ENCODE data around the gene B4GALT2.

Gene B4GALT2

GRCh38 chr1:43994794-43995790 is 16.1 kb downstream of the B4GALT2 start:
- Histone ChIP-seq H3K4me1 (ENCODE audit: control insufficient read depth, insufficient read depth, low read length) (peaks cover 22% of the 10 kb centered on the region), H3K27me3 (ENCODE audit: control insufficient read depth, insufficient read depth, low read length, poor library complexity, severe bottlenecking) (peaks cover 5% of the 10 kb centered on the region), H3K27ac (ENCODE audit: insufficient read depth, low read depth, low read length, poor library complexity, severe bottlenecking) (peak overlapping the region; percentile 13), H3K36me3 (ENCODE audit: control insufficient read depth, insufficient read depth, low read length) (peaks cover 6% of the 10 kb centered on the region), H3K4me3 (ENCODE audit: insufficient read depth, low read depth, low read length) (no peak overlapping the region), H3K9me3 (ENCODE audit: control insufficient read depth, low read length) (no peaks in the 10 kb centered on the region)
- 82 to 84% methylated on average over 15 of the region's 15 CpGs for WGBS, 2 experiments

DNA sequence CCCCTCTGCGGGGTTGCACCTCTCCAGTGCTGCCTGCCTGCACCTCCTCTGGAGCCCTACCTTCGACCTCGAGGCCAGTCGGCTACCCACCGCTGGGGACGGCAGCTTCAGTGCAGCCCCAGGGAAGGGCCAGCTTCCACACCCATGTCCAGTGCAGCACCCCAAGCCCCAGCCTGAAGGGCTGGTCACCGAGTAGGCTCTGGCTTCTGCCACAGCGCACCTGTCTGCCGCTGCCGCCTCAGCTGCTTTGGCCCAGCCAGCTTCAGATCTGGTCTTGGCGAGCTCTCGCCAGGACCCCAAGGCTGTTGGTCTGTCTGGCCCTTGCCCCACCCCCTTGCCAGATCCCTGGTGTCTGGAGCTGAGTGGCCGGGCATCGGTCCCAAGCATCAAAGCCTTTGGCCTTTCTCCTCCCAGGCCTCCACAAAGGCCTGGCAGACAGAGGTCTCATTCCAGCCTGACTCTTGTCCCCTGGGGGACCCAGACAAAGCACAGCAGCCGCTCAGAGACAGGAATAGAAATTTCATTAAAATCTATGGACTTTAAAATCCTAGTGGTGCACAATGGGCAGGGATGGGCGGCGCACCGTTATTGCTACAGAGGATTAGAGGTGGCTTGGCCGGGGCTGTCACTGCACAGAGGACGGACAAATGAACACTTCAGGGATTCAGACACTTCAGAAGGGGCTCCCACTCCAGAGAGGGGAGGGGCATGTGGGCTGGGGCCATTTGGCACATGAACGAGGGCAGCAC is 17.1 kb downstream of the B4GALT2 start:
- peaks cover 5% of the 10 kb centered on the region for H3K27me3 ChIP-seq (ENCODE audit: control insufficient read depth, insufficient read depth, low read length, poor library complexity, severe bottlenecking)
- peaks cover 11% of the 10 kb centered on the region for H3K36me3 ChIP-seq (ENCODE audit: control insufficient read depth, insufficient read depth, low read length)
- peaks cover 18% of the 10 kb centered on the region for H3K4me1 ChIP-seq (ENCODE audit: control insufficient read depth, insufficient read depth, low read length)
- no peaks in the 10 kb centered on the region for H3K9me3 ChIP-seq (ENCODE audit: control insufficient read depth, low read length)
- no peak overlapping the region for H3K4me3 ChIP-seq (ENCODE audit: insufficient read depth, low read depth, low read length)
- WGBS, 2 experiments, result 84 to 88% methylated on average over 21 of the region's 21 CpGs
- H3K27ac ChIP-seq (ENCODE audit: insufficient read depth, low read depth, low read length, poor library complexity, severe bottlenecking), result peak overlapping the region; percentile 67

DNA sequence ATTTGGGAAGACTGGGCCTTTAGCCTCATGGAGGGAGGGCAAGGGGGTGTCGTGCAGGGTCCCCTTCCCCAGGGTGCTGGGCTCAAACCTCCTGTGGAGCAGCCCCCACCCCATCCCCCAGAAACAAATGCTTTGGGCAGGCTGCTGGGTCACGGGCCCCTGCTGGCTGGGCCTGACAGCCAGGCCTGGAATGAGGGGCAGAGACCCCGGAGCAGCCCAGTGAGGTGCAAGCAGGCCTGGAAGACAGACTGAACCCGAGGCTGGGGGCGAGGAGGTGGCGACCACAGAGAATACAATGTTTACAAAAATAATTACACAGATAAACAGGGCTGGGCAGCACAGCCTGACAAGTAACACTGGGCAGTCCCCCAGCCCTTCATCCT is 17.7 kb downstream of the B4GALT2 start:
- Histone ChIP-seq H3K36me3 (ENCODE audit: control insufficient read depth, insufficient read depth, low read length) (peaks cover 11% of the 10 kb centered on the region), H3K9me3 (ENCODE audit: control insufficient read depth, low read length) (no peaks in the 10 kb centered on the region), H3K4me1 (ENCODE audit: control insufficient read depth, insufficient read depth, low read length) (peaks cover 17% of the 10 kb centered on the region), H3K27ac (ENCODE audit: insufficient read depth, low read depth, low read length, poor library complexity, severe bottlenecking) (peak overlapping the region; percentile 67), H3K27me3 (ENCODE audit: control insufficient read depth, insufficient read depth, low read length, poor library complexity, severe bottlenecking) (peaks cover 5% of the 10 kb centered on the region), H3K4me3 (ENCODE audit: insufficient read depth, low read depth, low read length) (no peak overlapping the region)
- 87 to 89% methylated on average over 6 of the region's 6 CpGs for WGBS, 2 experiments

GRCh38 chr1:43997295-43997999 is 18.4 kb downstream of the B4GALT2 start:
- peaks cover 2% of the 10 kb centered on the region for H3K27me3 ChIP-seq (ENCODE audit: control insufficient read depth, insufficient read depth, low read length, poor library complexity, severe bottlenecking)
- H3K4me1 ChIP-seq (ENCODE audit: control insufficient read depth, insufficient read depth, low read length), result peaks cover 17% of the 10 kb centered on the region
- H3K36me3 ChIP-seq (ENCODE audit: control insufficient read depth, insufficient read depth, low read length), result peaks cover 11% of the 10 kb centered on the region
- H3K9me3 ChIP-seq (ENCODE audit: control insufficient read depth, low read length), result no peaks in the 10 kb centered on the region
- H3K4me3 ChIP-seq (ENCODE audit: insufficient read depth, low read depth, low read length), result no peak overlapping the region
- 92 to 93% methylated on average over 22 of the region's 22 CpGs for WGBS, 2 experiments
- no peak overlapping the region for H3K27ac ChIP-seq (ENCODE audit: insufficient read depth, low read depth, low read length, poor library complexity, severe bottlenecking)

- Histone ChIP-seq H3K9me3 (ENCODE audit: control insufficient read depth, low read length) (no peaks in the 10 kb centered on the region), H3K36me3 (ENCODE audit: control insufficient read depth, insufficient read depth, low read length) (peaks cover 11% of the 10 kb centered on the region), H3K27me3 (ENCODE audit: control insufficient read depth, insufficient read depth, low read length, poor library complexity, severe bottlenecking) (no peaks in the 10 kb centered on the region), H3K4me3 (ENCODE audit: insufficient read depth, low read depth, low read length) (no peak overlapping the region), H3K27ac (ENCODE audit: insufficient read depth, low read depth, low read length, poor library complexity, severe bottlenecking) (no peak overlapping the region), H3K4me1 (ENCODE audit: control insufficient read depth, insufficient read depth, low read length) (peaks cover 17% of the 10 kb centered on the region)
- 93 to 95% methylated on average over 11 of the region's 11 CpGs for WGBS, 2 experiments
These were observed 19.0 kb downstream of the B4GALT2 start for GRCh38 chr1:43998000-43998378.

DNA sequence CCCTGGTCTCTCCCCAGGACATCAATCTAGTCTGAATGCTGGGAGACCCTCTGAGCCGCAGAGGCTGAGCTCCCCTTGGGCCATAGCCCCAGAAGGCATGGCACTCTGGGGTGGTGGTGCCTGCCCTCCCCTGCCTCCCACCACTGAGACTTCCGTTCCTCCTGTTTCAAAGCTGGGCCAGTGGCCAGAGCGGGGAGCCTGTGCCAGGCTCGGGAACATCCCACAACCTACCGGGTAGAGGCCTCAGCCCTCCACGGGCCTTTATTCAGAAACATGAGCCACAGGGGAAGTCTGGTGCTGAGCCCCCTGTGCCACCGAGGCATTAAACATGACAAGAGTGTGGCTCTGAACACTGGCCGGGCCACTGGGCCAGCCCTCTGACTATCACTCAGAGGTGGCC is 20.4 kb downstream of the B4GALT2 start:
- WGBS, 2 experiments, result 94 to 95% methylated on average over 8 of the region's 8 CpGs
- H3K9me3 ChIP-seq (ENCODE audit: control insufficient read depth, low read length), result no peaks in the 10 kb centered on the region
- H3K36me3 ChIP-seq (ENCODE audit: control insufficient read depth, insufficient read depth, low read length), result peaks cover 11% of the 10 kb centered on the region
- no peak overlapping the region for H3K27ac ChIP-seq (ENCODE audit: insufficient read depth, low read depth, low read length, poor library complexity, severe bottlenecking)
- H3K27me3 ChIP-seq (ENCODE audit: control insufficient read depth, insufficient read depth, low read length, poor library complexity, severe bottlenecking), result no peaks in the 10 kb centered on the region
- H3K4me3 ChIP-seq (ENCODE audit: insufficient read depth, low read depth, low read length), result no peak overlapping the region
- peaks cover 17% of the 10 kb centered on the region for H3K4me1 ChIP-seq (ENCODE audit: control insufficient read depth, insufficient read depth, low read length)

GRCh38 chr1:44000122-44000665 is 21.2 kb downstream of the B4GALT2 start:
- peaks cover 17% of the 10 kb centered on the region for H3K4me1 ChIP-seq (ENCODE audit: control insufficient read depth, insufficient read depth, low read length)

DNA sequence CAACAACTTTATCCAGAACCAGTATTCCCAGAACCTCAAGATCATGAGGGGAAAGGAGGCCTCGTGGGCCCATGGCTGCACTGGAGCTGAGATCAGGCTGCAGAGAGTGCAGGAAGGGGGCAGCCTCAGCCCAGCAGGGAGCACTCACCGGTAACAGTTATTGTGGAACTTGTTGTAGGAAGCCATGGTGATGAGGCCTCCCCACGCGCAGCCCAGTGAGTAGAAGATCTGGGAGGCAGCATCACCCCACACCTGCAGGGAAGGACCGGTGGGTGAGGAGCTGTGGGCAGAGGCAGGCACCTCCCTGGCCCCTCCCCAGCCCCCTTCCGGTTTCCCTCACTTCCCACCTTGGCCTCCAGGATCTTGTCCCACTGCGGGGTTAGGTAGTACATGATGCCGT is 23.2 kb downstream of the B4GALT2 start:
- no peak overlapping the region for H3K4me3 ChIP-seq (ENCODE audit: insufficient read depth, low read depth, low read length)
- 93 to 94% methylated on average over 8 of the region's 8 CpGs for WGBS, 2 experiments
- H3K27me3 ChIP-seq (ENCODE audit: control insufficient read depth, insufficient read depth, low read length, poor library complexity, severe bottlenecking), result no peaks in the 10 kb centered on the region
- no peak overlapping the region for H3K27ac ChIP-seq (ENCODE audit: insufficient read depth, low read depth, low read length, poor library complexity, severe bottlenecking)
- no peaks in the 10 kb centered on the region for H3K9me3 ChIP-seq (ENCODE audit: control insufficient read depth, low read length)
- H3K36me3 ChIP-seq (ENCODE audit: control insufficient read depth, insufficient read depth, low read length), result peaks cover 11% of the 10 kb centered on the region
- H3K4me1 ChIP-seq (ENCODE audit: control insufficient read depth, insufficient read depth, low read length), result peaks cover 4% of the 10 kb centered on the region

More at GRCh38 chr1:44000122-44000665, 21.2 kb downstream of the B4GALT2 start:
- Histone ChIP-seq H3K27me3 (ENCODE audit: control insufficient read depth, insufficient read depth, low read length, poor library complexity, severe bottlenecking) (no peaks in the 10 kb centered on the region), H3K36me3 (ENCODE audit: control insufficient read depth, insufficient read depth, low read length) (peaks cover 11% of the 10 kb centered on the region), H3K4me3 (ENCODE audit: insufficient read depth, low read depth, low read length) (no peak overlapping the region), H3K27ac (ENCODE audit: insufficient read depth, low read depth, low read length, poor library complexity, severe bottlenecking) (no peak overlapping the region), H3K9me3 (ENCODE audit: control insufficient read depth, low read length) (no peaks in the 10 kb centered on the region)
- WGBS, 2 experiments, result 91% methylated on average over 8 of the region's 8 CpGs

DNA sequence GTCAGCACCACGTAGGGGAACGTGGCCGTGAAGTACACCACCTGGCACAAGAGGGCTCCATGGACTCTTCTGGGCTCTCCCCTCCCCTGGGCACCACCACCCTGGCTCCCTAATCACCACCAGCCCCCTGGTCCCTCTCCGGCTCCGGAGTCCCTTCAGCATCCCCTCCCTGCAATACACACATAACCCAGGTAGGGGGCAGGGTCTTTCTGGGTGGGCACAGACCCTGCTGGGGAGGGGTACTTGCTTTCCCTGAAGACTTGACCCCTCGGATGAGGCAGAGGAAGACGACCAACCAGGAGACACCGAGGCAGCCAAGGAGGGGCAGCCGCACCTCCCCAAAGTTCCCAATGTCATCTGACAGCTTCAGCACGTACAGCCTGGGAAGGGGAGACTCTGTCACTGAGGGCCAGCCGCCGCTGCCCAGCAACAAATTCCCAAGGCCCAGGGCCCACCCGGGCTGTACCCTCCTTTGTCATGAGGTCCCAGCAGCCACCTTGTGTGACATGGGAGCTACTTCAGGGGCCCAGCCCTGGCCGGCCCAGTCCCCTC is 23.7 kb downstream of the B4GALT2 start:
- Histone ChIP-seq H3K4me1 (ENCODE audit: control insufficient read depth, insufficient read depth, low read length) (no peaks in the 10 kb centered on the region), H3K27ac (ENCODE audit: insufficient read depth, low read depth, low read length, poor library complexity, severe bottlenecking) (no peak overlapping the region), H3K9me3 (ENCODE audit: control insufficient read depth, low read length) (no peaks in the 10 kb centered on the region), H3K4me3 (ENCODE audit: insufficient read depth, low read depth, low read length) (no peak overlapping the region), H3K36me3 (ENCODE audit: control insufficient read depth, insufficient read depth, low read length) (peaks cover 11% of the 10 kb centered on the region), H3K27me3 (ENCODE audit: control insufficient read depth, insufficient read depth, low read length, poor library complexity, severe bottlenecking) (no peaks in the 10 kb centered on the region)
- WGBS, 2 experiments, result 90% methylated on average over 14 of the region's 14 CpGs

Data from ectodermal cell (in vitro differentiated cells).